Immature natural killer cell (primary cell): Measurements from ENCODE around the gene NBEAL1. TPM values are rescaled to one million over a fixed set of nuclear protein-coding genes. Genes with fewer than 3 reads are reported as not detected.
"Not testable (repeated sequence)": the region's sequence is repeated elsewhere in the genome, so short reads cannot be mapped to it uniquely, and the experiment has no call there.

Experiments
- DNase-seq, 3 donors: peaks; one replicate each; pipeline ENCODE4 v3.0.0; 2022; ENCODE audit warnings: mixed read lengths in 1 of 3
- H3K27ac Mint-ChIP-seq, 6 donors: one replicate each; pipeline ENCODE4 v1.8.0; 2020; ENCODE audit warnings: mixed read lengths in 6 of 6, mild to moderate bottlenecking in 5 of 6, inconsistent platforms in 4 of 6, moderate library complexity in 3 of 6
- H3K27me3 Mint-ChIP-seq, 3 donors: one replicate each; pipeline ENCODE4 v1.8.0; 2020 to 2021; ENCODE audit warnings: low read depth in 3 of 3, mild to moderate bottlenecking in 3 of 3, mixed read lengths in 3 of 3, moderate library complexity in 3 of 3, inconsistent platforms in 1 of 3
- H3K36me3 Mint-ChIP-seq, 3 donors: one replicate each; pipeline ENCODE4 v1.8.0; 2020; ENCODE audit warnings: mixed read lengths in 3 of 3, inconsistent platforms in 2 of 3, mild to moderate bottlenecking in 2 of 3
- H3K4me1 Mint-ChIP-seq, 2 donors: one replicate each; pipeline ENCODE4 v1.8.0; 2020; ENCODE audit warnings: inconsistent platforms in 2 of 2, mild to moderate bottlenecking in 2 of 2, mixed read lengths in 2 of 2, moderate library complexity in 1 of 2
- H3K4me3 Mint-ChIP-seq, 5 donors: one replicate each; pipeline ENCODE4 v1.8.0; 2020; ENCODE audit warnings: mild to moderate bottlenecking in 5 of 5, mixed read lengths in 5 of 5, inconsistent platforms in 3 of 5, moderate library complexity in 3 of 5
- H3K9me3 Mint-ChIP-seq, 6 donors: one replicate each; pipeline ENCODE4 v1.8.0; 2020; ENCODE audit warnings: mild to moderate bottlenecking in 6 of 6, mixed read lengths in 6 of 6, inconsistent platforms in 4 of 6, moderate library complexity in 3 of 6
- polyA plus RNA-seq, 3 donors: library from polyadenylated mRNA; unstranded; fragments of 300-500 nt; fragmentation: Illumina TruSeq; gene quantifications; one replicate each; pipeline ENCODE4 v1.2.3, GENCODE V29; 2021

Gene NBEAL1
- polyA plus RNA-seq, 3 donors from 2014 or later = 2.1 to 6.8 (median 6.4) TPM

GRCh38 chr2:203238292-203238703 lies 223.6 kb downstream of the NBEAL1 start:
- peaks cover 19 to 22% (median 20%) of the 10 kb centered on the region in 3 donors for H3K27me3 Mint-ChIP-seq

GRCh38 chr2:203238704-203239526 lies 224.2 kb downstream of the NBEAL1 start, which contains the start of gene CYP20A1:
Gene CYP20A1 (plus strand): TSS chr2:203239018. CDS start chr2:203239063, 45 bp downstream.
- H3K27me3 Mint-ChIP-seq = peaks cover 19 to 23% (median 19%) of the 10 kb centered on the region in 3 donors
- H3K4me3 Mint-ChIP-seq = peak within 1 kb of the TSS; percentile 94 to 99 (median 96)
- H3K4me1 Mint-ChIP-seq = peaks cover 35 to 39% of the 10 kb centered on the region in 2 donors
- DNase-seq = peak; percentile 97 to 98 (median 97)
- no peaks in the 10 kb centered on the region for H3K9me3 Mint-ChIP-seq
- peak within 1 kb of the TSS; percentile 97 to 100 (median 98) for H3K27ac Mint-ChIP-seq
- peaks cover 2 to 11% (median 6%) of the 10 kb centered on the region in 3 donors for H3K36me3 Mint-ChIP-seq

More at GRCh38 chr2:203238292-203238703, 223.6 kb downstream of the NBEAL1 start:
- peaks cover 35 to 37% of the 10 kb centered on the region in 2 donors for H3K4me1 Mint-ChIP-seq
- peak overlapping the region; percentile 94 to 99 (median 96) for H3K4me3 Mint-ChIP-seq
- peak overlapping the region; percentile 97 to 100 (median 98) for H3K27ac Mint-ChIP-seq
- H3K9me3 Mint-ChIP-seq = no peaks in the 10 kb centered on the region
- peaks cover 0 to 9% (median 5%) of the 10 kb centered on the region in 3 donors for H3K36me3 Mint-ChIP-seq
- no peak for DNase-seq

GRCh38 chr2:203240491-203240890 lies 225.8 kb downstream of the NBEAL1 start:
- Mint-ChIP-seq H3K27me3 (peaks cover 19 to 26% (median 21%) of the 10 kb centered on the region in 3 donors), H3K4me1 (peaks cover 35 to 42% of the 10 kb centered on the region in 2 donors), H3K9me3 (no peaks in the 10 kb centered on the region), H3K27ac (peak overlapping the region; percentile 97 to 100 (median 98)), H3K4me3 (peak overlapping the region; percentile 94 to 99 (median 96)), H3K36me3 (peaks cover 4 to 15% (median 9%) of the 10 kb centered on the region in 3 donors)
- no peak for DNase-seq

- H3K4me1 Mint-ChIP-seq = peaks cover 35 to 48% of the 10 kb centered on the region in 2 donors
- H3K27me3 Mint-ChIP-seq = peaks cover 19 to 25% (median 22%) of the 10 kb centered on the region in 3 donors
- no peak for DNase-seq
- no peaks in the 10 kb centered on the region for H3K9me3 Mint-ChIP-seq
- H3K27ac Mint-ChIP-seq = peak overlapping the region; percentile 20 to 77 (median 41)
- H3K4me3 Mint-ChIP-seq = peak overlapping the region in 1 of 5 donors; percentile 35
- peaks cover 9 to 19% (median 9%) of the 10 kb centered on the region in 3 donors for H3K36me3 Mint-ChIP-seq
Measured at GRCh38 chr2:203242518-203242917, 227.8 kb downstream of the NBEAL1 start.

- peak overlapping the region in 1 of 6 donors; percentile 8 for H3K27ac Mint-ChIP-seq
- peaks cover 0 to 3% (median 3%) of the 10 kb centered on the region in 3 donors for H3K27me3 Mint-ChIP-seq
- H3K9me3 Mint-ChIP-seq = no peaks in the 10 kb centered on the region
- H3K36me3 Mint-ChIP-seq = peaks cover 14 to 22% (median 17%) of the 10 kb centered on the region in 3 donors
- DNase-seq = no peak
- H3K4me1 Mint-ChIP-seq = peaks cover 8 to 28% of the 10 kb centered on the region in 2 donors
- H3K4me3 Mint-ChIP-seq = no peak overlapping the region
Measured at GRCh38 chr2:203246646-203247045, 232.0 kb downstream of the NBEAL1 start.

GRCh38 chr2:203252818-203253217 lies 238.1 kb downstream of the NBEAL1 start:
- Mint-ChIP-seq H3K27me3 (peaks cover 0 to 1% (median 0%) of the 10 kb centered on the region in 3 donors), H3K4me1 (peaks cover 3 to 22% of the 10 kb centered on the region in 2 donors), H3K9me3 (no peaks in the 10 kb centered on the region), H3K4me3 (peak overlapping the region in 1 of 5 donors; percentile 50), H3K27ac (peak overlapping the region; percentile 12 to 80 (median 46)), H3K36me3 (peaks cover 30 to 38% (median 34%) of the 10 kb centered on the region in 3 donors)
- peak; percentile 27 to 41 (median 35) for DNase-seq

- H3K4me3 Mint-ChIP-seq, H3K9me3 Mint-ChIP-seq, DNase-seq, H3K27me3 Mint-ChIP-seq: not testable (repeated sequence)
- peaks cover 33 to 41% (median 36%) of the 10 kb centered on the region in 3 donors for H3K36me3 Mint-ChIP-seq
- peak overlapping the region in 5 of 6 donors; percentile 4 to 62 (median 29) for H3K27ac Mint-ChIP-seq
- peaks cover 3 to 26% of the 10 kb centered on the region in 2 donors for H3K4me1 Mint-ChIP-seq
Measured at GRCh38 chr2:203253422-203254095, 238.9 kb downstream of the NBEAL1 start.

GRCh38 chr2:203261326-203262159 lies 246.9 kb downstream of the NBEAL1 start:
- H3K36me3 Mint-ChIP-seq = peaks cover 14 to 27% (median 19%) of the 10 kb centered on the region in 3 donors
- no peak overlapping the region for H3K4me3 Mint-ChIP-seq
- peaks cover 4 to 18% of the 10 kb centered on the region in 2 donors for H3K4me1 Mint-ChIP-seq
- no peak overlapping the region for H3K27ac Mint-ChIP-seq
- H3K9me3 Mint-ChIP-seq = no peaks in the 10 kb centered on the region
- no peaks in the 10 kb centered on the region for H3K27me3 Mint-ChIP-seq
- no peak for DNase-seq

Other genes starting within 250 kb of the NBEAL1 start
- 1 to 10 TPM; 4.6 to 4.9 (median 4.7) TPM for gene ICA1L, start 143.1 kb upstream of the NBEAL1 start, polyA plus RNA-seq
- gene WDR12, start 103.2 kb upstream of the NBEAL1 start, polyA plus RNA-seq = 10 to 100 TPM in 2 of 3 donors, 1 to 10 TPM in 1; 5.3 to 21.8 (median 17.8) TPM
- gene CARF, start 102.6 kb upstream of the NBEAL1 start, polyA plus RNA-seq = 1 to 10 TPM; 1.5 to 5.4 (median 2.9) TPM
- 10 to 100 TPM; 20.1 to 25.6 (median 24.7) TPM for gene CYP20A1, start 224.1 kb downstream of the NBEAL1 start, polyA plus RNA-seq